Sigmoid colon (tissue), 7 donors: ENCODE measurements around the gene FAT4. TPM values are rescaled to one million over a fixed set of nuclear protein-coding genes. Genes with fewer than 3 reads are reported as not detected.

ENCODE experiments used
- DNase-seq: peaks from one replicate; pipeline ENCODE4 v3.0.0-alpha.2; 2019
- H3K27ac ChIP-seq, 4 donors: fragments of 200-600 bp; sonication (generic); one replicate each; pipeline ENCODE4 v1.5.1; 2016 to 2019; ENCODE audit warnings: mild to moderate bottlenecking in 1 of 4
- H3K27me3 ChIP-seq, 3 donors: fragments of 200-600 bp; sonication (generic); one replicate each; pipeline ENCODE4 v1.5.1; 2019; ENCODE audit warnings: mild to moderate bottlenecking in 1 of 3
- H3K36me3 ChIP-seq, 4 donors: fragments of 200-600 bp; sonication (generic); one replicate each; pipeline ENCODE4 v1.5.1; 2016 to 2019
- H3K4me1 ChIP-seq, 4 donors: fragments of 200-600 bp; sonication (generic); one replicate each; pipeline ENCODE4 v1.5.1; 2017 to 2019
- H3K4me3 ChIP-seq, 4 donors: fragments of 200-600 bp; sonication (generic); one replicate each; pipeline ENCODE4 v1.5.1; 2017 to 2019; ENCODE audit warnings: mild to moderate bottlenecking in 2 of 4, moderate library complexity in 1 of 4
- H3K9me3 ChIP-seq, 4 donors: fragments of 200-600 bp in 3 of 4; sonication (generic) in 3 of 4; one replicate each; pipeline versions ENCODE4 v1.5.1 to v1.6.1; 2013 to 2019
- CTCF ChIP-seq, 4 experiments: fragments of 450-650 bp in 3 of 4; fragments of 200-600 bp in 1 of 4; IDR thresholded peaks; one replicate each; pipeline ENCODE4 v1.5.1; 2016 to 2019; ENCODE audit warnings: antibody characterized with exemption in 4 of 4, mild to moderate bottlenecking in 3 of 4, moderate library complexity in 2 of 4
- EP300 ChIP-seq, 4 donors: sonication (generic); formaldehyde crosslinking; IDR thresholded peaks; one replicate each; pipeline ENCODE4 v1.6.1; 2017; ENCODE audit warnings: antibody characterized with exemption in 4 of 4
- POLR2A ChIP-seq, 2 donors: fragments of 450-650 bp; IDR thresholded peaks; one replicate each; pipeline ENCODE4 v1.6.1; 2016; ENCODE audit warnings: antibody characterized with exemption in 2 of 2, mild to moderate bottlenecking in 2 of 2, moderate library complexity in 2 of 2
- POLR2AphosphoS5 ChIP-seq, 4 donors: sonication (generic); formaldehyde crosslinking; IDR thresholded peaks; one replicate each; pipeline ENCODE4 v1.6.1; 2017; ENCODE audit warnings: antibody characterized with exemption in 4 of 4
- WGBS, 2 donors: extraction: QIAGEN DNeasy Blood & Tissue Kit; methylation state at CpG; one replicate each; pipeline ENCODE4 v1.1.7; 2013; 5-methylcytosine and 5-hydroxymethylcytosine counted together
- intact Hi-C: fragments of 100-400 bp; cut with DNase I; formaldehyde crosslinking; loops from one replicate; pipeline ENCODE4 v1.15.1; 2023
- polyA plus RNA-seq, 3 donors: library from polyadenylated mRNA; stranded (reverse); fragments of 200-250 nt; gene quantifications; one replicate each; pipeline ENCODE4 v1.2.3, GENCODE V29; 2013
- small RNA-seq, 3 donors: library from RNA; depleted of rRNA; stranded (forward); fragments of <200 nt; gene quantifications; one replicate each; pipeline ENCODE3, GENCODE V24; 2016
- total RNA-seq, 4 donors: library from RNA; depleted of rRNA; stranded (reverse); fragments of >200 nt; gene quantifications; one replicate each; pipeline ENCODE4 v1.1.0, GENCODE V29; 2016
- donor health status: healthy with polysubstance abuse.
- donor health status: Bipolar disorder and iron deficiency.
- donor health status: healthy.

Gene FAT4
- total and polyA plus RNA-seq, 7 donors, result under 0.01 to 74.2 (median 46.2) TPM

GRCh38 chr4:125359960-125360634 is 45.3 kb downstream of the FAT4 start:
- H3K36me3 ChIP-seq, result no peaks in the 10 kb centered on the region
- no peaks in the 10 kb centered on the region for H3K9me3 ChIP-seq
- intact Hi-C loops, result no loop called here
- no peaks in the 10 kb centered on the region for H3K27me3 ChIP-seq
- no peak overlapping the region for H3K4me3 ChIP-seq
- H3K4me1 ChIP-seq, result peaks cover 0 to 23% (median 3%) of the 10 kb centered on the region in 4 donors
- WGBS, 2 donors, result 68 to 84% methylated on average over 8 of the region's 8 CpGs
- DNase-seq, result no peak
- peak overlapping the region in 1 of 4 donors; percentile 39 for H3K27ac ChIP-seq
- no peak for TF ChIP-seq EP300 (IDR thresholded peaks at IDR 0.05)

- H3K27me3 ChIP-seq, result no peaks in the 10 kb centered on the region
- no peak for DNase-seq
- TF ChIP-seq POLR2AphosphoS5 (IDR thresholded peaks at IDR 0.05) (no peak), POLR2A (IDR thresholded peaks at IDR 0.05) (no peak), CTCF (IDR thresholded peaks at IDR 0.05) (no peak), EP300 (IDR thresholded peaks at IDR 0.05) (no peak)
- no peak overlapping the region for H3K27ac ChIP-seq
- H3K4me1 ChIP-seq, result peaks cover 0 to 23% (median 3%) of the 10 kb centered on the region in 4 donors
- no peaks in the 10 kb centered on the region for H3K9me3 ChIP-seq
- H3K36me3 ChIP-seq, result no peaks in the 10 kb centered on the region
- no peak overlapping the region for H3K4me3 ChIP-seq
- intact Hi-C loops, result no loop called here
These were observed 46.0 kb downstream of the FAT4 start for GRCh38 chr4:125360727-125361126.

Small RNAs within 50 kb of the gene (small RNA-seq; reads per million reads assigned to genes)
- gene RF00019, result 0 reads per million in 3 donors
